ENCODE data around the gene ACOXL. TPM values are rescaled to one million over a fixed set of nuclear protein-coding genes. Genes with fewer than 3 reads are reported as not detected.
"Not testable (repeated sequence)": the region's sequence is repeated elsewhere in the genome, so short reads cannot be mapped to it uniquely, and the experiment has no call there.

The ACOXL gene
- total RNA-seq, 2 donors from 2014 or later: 11.7 to 12.3 TPM

GRCh38 chr2:111042261-111042660 is 309.9 kb downstream of the ACOXL start:
- Mint-ChIP-seq H3K4me3 (no peak overlapping the region), H3K9me3 (no peaks in the 10 kb centered on the region), H3K27me3 (ENCODE audit: insufficient read depth) (no peaks in the 10 kb centered on the region), H3K36me3 (ENCODE audit: low read depth) (peaks cover 1% of the 10 kb centered on the region), H3K27ac (no peak overlapping the region), H3K4me1 (no peaks in the 10 kb centered on the region)
- no peaks in the 10 kb centered on the region for H3K9me3 ChIP-seq (ENCODE audit: control insufficient read depth, low read length)
- no peaks in the 10 kb centered on the region for H3K27me3 ChIP-seq (ENCODE audit: control insufficient read depth, insufficient read depth, low read length, poor library complexity, severe bottlenecking)
- TF ChIP-seq, protein P1, sequence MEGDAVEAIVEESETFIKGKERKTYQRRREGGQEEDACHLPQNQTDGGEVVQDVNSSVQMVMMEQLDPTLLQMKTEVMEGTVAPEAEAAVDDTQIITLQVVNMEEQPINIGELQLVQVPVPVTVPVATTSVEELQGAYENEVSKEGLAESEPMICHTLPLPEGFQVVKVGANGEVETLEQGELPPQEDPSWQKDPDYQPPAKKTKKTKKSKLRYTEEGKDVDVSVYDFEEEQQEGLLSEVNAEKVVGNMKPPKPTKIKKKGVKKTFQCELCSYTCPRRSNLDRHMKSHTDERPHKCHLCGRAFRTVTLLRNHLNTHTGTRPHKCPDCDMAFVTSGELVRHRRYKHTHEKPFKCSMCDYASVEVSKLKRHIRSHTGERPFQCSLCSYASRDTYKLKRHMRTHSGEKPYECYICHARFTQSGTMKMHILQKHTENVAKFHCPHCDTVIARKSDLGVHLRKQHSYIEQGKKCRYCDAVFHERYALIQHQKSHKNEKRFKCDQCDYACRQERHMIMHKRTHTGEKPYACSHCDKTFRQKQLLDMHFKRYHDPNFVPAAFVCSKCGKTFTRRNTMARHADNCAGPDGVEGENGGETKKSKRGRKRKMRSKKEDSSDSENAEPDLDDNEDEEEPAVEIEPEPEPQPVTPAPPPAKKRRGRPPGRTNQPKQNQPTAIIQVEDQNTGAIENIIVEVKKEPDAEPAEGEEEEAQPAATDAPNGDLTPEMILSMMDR (conservative IDR thresholded peaks at IDR 0.05): no peak
- no peaks in the 10 kb centered on the region for H3K36me3 ChIP-seq (ENCODE audit: control insufficient read depth, insufficient read depth, low read length)
- no peak overlapping the region for H3K4me3 ChIP-seq (ENCODE audit: low read length)
- no peak overlapping the region for H3K9ac ChIP-seq (ENCODE audit: extremely low read depth, low read length, poor library complexity, severe bottlenecking)
- peak; percentile 24 for DNase-seq
- H3K27ac ChIP-seq (ENCODE audit: low read depth, low read length): no peak overlapping the region
- WGBS, 2 experiments (ENCODE audit: insufficient coverage in 1 of 2, insufficient read length in 1 of 2): 90 to 91% methylated on average over 6 of the region's 6 CpGs
- H3K4me1 ChIP-seq (ENCODE audit: control insufficient read depth, insufficient read depth, low read length): no peaks in the 10 kb centered on the region

DNA sequence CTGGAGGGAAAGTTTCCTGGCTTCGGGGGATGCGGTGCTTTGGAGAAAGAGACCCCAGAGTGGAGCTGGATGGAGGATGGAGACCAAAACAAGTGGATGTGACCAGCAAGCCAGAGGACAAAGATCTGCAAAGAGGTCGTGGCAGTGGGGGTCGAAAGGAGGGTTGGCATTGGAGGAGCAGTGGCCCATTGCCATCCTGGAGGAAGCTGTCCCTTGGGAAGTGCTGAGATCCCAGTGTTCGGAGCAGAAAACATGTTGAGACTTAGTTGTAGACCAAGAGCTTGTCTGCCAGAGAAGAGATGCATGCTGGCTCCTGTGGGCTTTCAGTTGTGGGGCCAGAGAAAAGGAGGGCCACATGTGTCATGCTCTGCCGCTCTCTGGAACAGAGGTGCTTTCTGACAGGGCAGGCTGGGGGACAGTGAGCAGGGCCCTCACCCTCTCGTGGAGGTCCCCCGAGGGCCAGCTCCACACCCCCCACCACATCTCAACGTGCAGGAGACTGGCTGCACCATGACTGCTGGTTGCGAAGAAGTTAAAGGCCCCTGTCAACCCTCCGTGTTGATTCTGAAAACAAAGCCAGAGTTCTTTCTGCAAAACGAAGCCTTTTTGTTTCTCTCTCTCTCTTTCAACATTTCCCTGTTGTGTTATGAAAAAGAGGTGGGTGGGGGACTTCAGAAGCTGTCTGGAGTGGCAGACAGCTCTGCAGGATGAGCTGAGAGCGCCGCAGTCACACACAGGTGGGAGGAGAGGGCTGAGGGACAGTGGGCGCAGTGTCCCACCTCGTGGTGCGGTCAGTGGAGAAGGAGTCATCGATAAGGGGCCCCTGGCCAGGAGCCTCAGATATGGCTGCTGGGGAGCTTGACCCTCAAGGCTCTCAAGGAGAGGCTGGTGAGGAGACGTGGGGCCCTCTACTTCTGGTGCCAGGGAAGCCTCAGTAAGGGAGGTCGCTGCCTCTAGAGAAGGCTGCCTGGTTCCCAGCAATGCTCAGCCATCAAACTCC is 310.7 kb downstream of the ACOXL start:
- Mint-ChIP-seq H3K4me3 (no peak overlapping the region), H3K36me3 (ENCODE audit: low read depth) (peaks cover 1% of the 10 kb centered on the region)
- H3K36me3 ChIP-seq (ENCODE audit: control insufficient read depth, insufficient read depth, low read length): no peaks in the 10 kb centered on the region

GRCh38 chr2:111044066-111044465 is 311.7 kb downstream of the ACOXL start:
- H3K27me3 Mint-ChIP-seq (ENCODE audit: insufficient read depth): no peaks in the 10 kb centered on the region

More for the DNA sequence above, 310.7 kb downstream of the ACOXL start:
- Mint-ChIP-seq H3K9me3 (no peaks in the 10 kb centered on the region), H3K4me1 (no peaks in the 10 kb centered on the region), H3K27ac (no peak overlapping the region), H3K27me3 (ENCODE audit: insufficient read depth) (no peaks in the 10 kb centered on the region)
- no peaks in the 10 kb centered on the region for H3K27me3 ChIP-seq (ENCODE audit: control insufficient read depth, insufficient read depth, low read length, poor library complexity, severe bottlenecking)
- no peak overlapping the region for H3K27ac ChIP-seq (ENCODE audit: low read depth, low read length)
- TF ChIP-seq, protein P1 (conservative IDR thresholded peaks at IDR 0.05): no peak
- WGBS, 2 experiments (ENCODE audit: insufficient coverage in 1 of 2, insufficient read length in 1 of 2): 80 to 81% methylated on average over 10 to 20 of the region's 20 CpGs
- no peak overlapping the region for H3K9ac ChIP-seq (ENCODE audit: extremely low read depth, low read length, poor library complexity, severe bottlenecking)
- H3K4me1 ChIP-seq (ENCODE audit: control insufficient read depth, insufficient read depth, low read length): no peaks in the 10 kb centered on the region
- H3K4me3 ChIP-seq (ENCODE audit: low read length): no peak overlapping the region
- no peaks in the 10 kb centered on the region for H3K9me3 ChIP-seq (ENCODE audit: control insufficient read depth, low read length)
- peak; percentile 28 for DNase-seq

DNA sequence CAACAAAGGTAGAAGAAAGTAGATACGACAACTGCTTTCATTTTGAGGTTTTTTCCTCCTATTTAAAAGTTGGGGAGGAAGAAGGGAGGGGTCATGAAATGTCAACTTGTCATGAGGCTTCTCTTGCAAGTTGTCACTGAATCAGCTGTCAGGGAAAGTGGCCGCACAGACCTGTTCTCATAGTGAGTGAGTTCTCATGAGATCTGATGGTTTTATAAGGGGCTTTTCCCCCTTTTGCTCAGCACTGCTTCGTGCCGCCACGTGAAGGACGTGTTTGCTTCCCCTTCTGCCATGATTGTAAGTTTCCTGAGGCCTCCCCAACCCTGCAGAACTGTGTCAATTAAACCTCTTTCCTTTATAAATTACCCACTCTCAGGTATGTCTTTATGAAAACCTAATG is 312.9 kb downstream of the ACOXL start:
- not testable (repeated sequence) for H3K27me3 ChIP-seq (ENCODE audit: control insufficient read depth, insufficient read depth, low read length, poor library complexity, severe bottlenecking); H3K9me3 ChIP-seq (ENCODE audit: control insufficient read depth, low read length); H3K36me3 ChIP-seq (ENCODE audit: control insufficient read depth, insufficient read depth, low read length); H3K36me3 Mint-ChIP-seq (ENCODE audit: low read depth); H3K27me3 Mint-ChIP-seq (ENCODE audit: insufficient read depth); H3K9me3 Mint-ChIP-seq; H3K4me1 Mint-ChIP-seq; H3K4me3 Mint-ChIP-seq; H3K4me3 ChIP-seq (ENCODE audit: low read length); H3K9ac ChIP-seq (ENCODE audit: extremely low read depth, low read length, poor library complexity, severe bottlenecking); H3K27ac Mint-ChIP-seq; H3K4me1 ChIP-seq (ENCODE audit: control insufficient read depth, insufficient read depth, low read length); DNase-seq; H3K27ac ChIP-seq (ENCODE audit: low read depth, low read length)
- WGBS, 2 experiments (ENCODE audit: insufficient coverage in 1 of 2, insufficient read length in 1 of 2): 96 to 100% methylated on average over 2 to 6 of the region's 6 CpGs

More at GRCh38 chr2:111044066-111044465, 311.7 kb downstream of the ACOXL start:
- TF ChIP-seq, protein P1 (conservative IDR thresholded peaks at IDR 0.05): no peak
- Histone ChIP-seq H3K4me3 (ENCODE audit: low read length) (no peak overlapping the region), H3K36me3 (ENCODE audit: control insufficient read depth, insufficient read depth, low read length) (no peaks in the 10 kb centered on the region), H3K4me1 (ENCODE audit: control insufficient read depth, insufficient read depth, low read length) (no peaks in the 10 kb centered on the region), H3K27ac (ENCODE audit: low read depth, low read length) (no peak overlapping the region), H3K9me3 (ENCODE audit: control insufficient read depth, low read length) (no peaks in the 10 kb centered on the region), H3K27me3 (ENCODE audit: control insufficient read depth, insufficient read depth, low read length, poor library complexity, severe bottlenecking) (no peaks in the 10 kb centered on the region), H3K9ac (ENCODE audit: extremely low read depth, low read length, poor library complexity, severe bottlenecking) (no peak overlapping the region)
- no peaks in the 10 kb centered on the region for H3K9me3 Mint-ChIP-seq
- DNase-seq: no peak
- WGBS, 2 experiments (ENCODE audit: insufficient coverage in 1 of 2, insufficient read length in 1 of 2): 69 to 92% methylated on average over 1 to 4 of the region's 4 CpGs
- no peak overlapping the region for H3K27ac Mint-ChIP-seq
- no peak overlapping the region for H3K4me3 Mint-ChIP-seq
- H3K4me1 Mint-ChIP-seq: no peaks in the 10 kb centered on the region
- peaks cover 1% of the 10 kb centered on the region for H3K36me3 Mint-ChIP-seq (ENCODE audit: low read depth)
